Right lobe of liver (tissue), 6 donors: Measurements from ENCODE around the gene SLMAP. TPM values are rescaled to one million over a fixed set of nuclear protein-coding genes. Genes with fewer than 3 reads are reported as not detected.

ENCODE experiments used
- ATAC-seq, 4 donors: fragments of 200-7000 bp; cut with Tn5 transposase; one replicate each; pipeline ENCODE4 v1.9.1; 2020; ENCODE audit warnings: mild to moderate bottlenecking in 4 of 4, moderate library complexity in 4 of 4
- DNase-seq, 3 donors: peaks; one replicate each; pipeline ENCODE4 v3.0.0-alpha.2; 2020
- H3K27ac ChIP-seq, 3 donors: fragments of 200-600 bp; one replicate each; pipeline ENCODE4 v1.8.0; 2022
- H3K27me3 ChIP-seq, 2 donors: fragments of 200-600 bp; one replicate each; pipeline ENCODE4 v1.8.0; 2022
- H3K36me3 ChIP-seq, 4 donors: fragments of 200-600 bp; sonication (generic) in 1 of 4; one replicate each; pipeline versions ENCODE4 v1.5.1 to v1.8.0; 2017 to 2022; ENCODE audit warnings: control low read depth in 1 of 4
- H3K4me1 ChIP-seq, 4 donors: fragments of 200-600 bp; sonication (generic) in 1 of 4; one replicate each; pipeline versions ENCODE4 v1.5.1 to v1.8.0; 2017 to 2022; ENCODE audit warnings: control low read depth in 1 of 4
- H3K4me3 ChIP-seq, 3 donors: fragments of 200-600 bp; one replicate each; pipeline ENCODE4 v1.8.0; 2022
- H3K9me3 ChIP-seq, 4 donors: fragments of 200-600 bp; sonication (generic) in 1 of 4; one replicate each; pipeline versions ENCODE4 v1.5.1 to v1.8.0; 2017 to 2022; ENCODE audit warnings: control low read depth in 1 of 4
- CTCF ChIP-seq, 4 donors: fragments of 200-600 bp in 3 of 4; fragments of 450-650 bp in 1 of 4; IDR thresholded peaks; one replicate each; pipeline versions ENCODE4 v1.5.1 to v1.8.0; 2016 to 2022; ENCODE audit warnings: antibody characterized with exemption in 4 of 4, mild to moderate bottlenecking in 2 of 4
- POLR2A ChIP-seq: fragments of 450-650 bp; IDR thresholded peaks from one replicate; pipeline ENCODE4 v1.6.1; 2017; ENCODE audit warnings: antibody characterized with exemption, mild to moderate bottlenecking
- WGBS: methylation state at CpG from one replicate; pipeline ENCODE4 v1.1.6; 2018; ENCODE audit warnings: low coverage, low lambda C conversion rate; ENCODE audit not compliant: insufficient coverage; ENCODE audit errors: missing lambda C conversion rate; 5-methylcytosine and 5-hydroxymethylcytosine counted together
- intact Hi-C, 2 donors: fragments of 100-400 bp; cut with DNase I; formaldehyde crosslinking; loops; one replicate each; pipeline versions ENCODE4 v1.11.2 to v1.14.1; 2022
- total RNA-seq, 6 experiments: library from RNA; depleted of rRNA in 2 of 6; stranded (reverse); fragments of >200 nt in 2 of 6; fragmentation: NEBNext Ultra II Directional in 3 of 6; extraction: Animal tissue kit (Norgen Biotek cat#: 25700) in 3 of 6; gene quantifications; one replicate each; pipeline versions ENCODE4 v1.1.0 to v1.2.4, GENCODE V29; 2016 to 2023
- donor health status: DM: no; HTN: yes; CAD: no.
- donor health status: DM: no; HTN: no; CAD: no.
- donor health status: DM: no; HTN: no; CAD: no.
- donor health status: DM: no; HTN: yes; CAD: no.
- donor health status: DM: no; HTN: yes; CAD: no.

The SLMAP gene
- total RNA-seq, 6 experiments from 2014 or later, result 21.1 to 34.9 (median 25.1) TPM

- TF ChIP-seq CTCF (IDR thresholded peaks at IDR 0.05), result no peak
- no peak for TF ChIP-seq POLR2A
- Histone ChIP-seq H3K27me3 (no peaks in the 10 kb centered on the region), H3K4me1 (no peaks in the 10 kb centered on the region), H3K4me3 (no peak overlapping the region), H3K36me3 (no peaks in the 10 kb centered on the region), H3K9me3 (no peaks in the 10 kb centered on the region), H3K27ac (peak overlapping the region in 1 of 3 donors; percentile 45)
- intact Hi-C loops, result no loop called here
- DNase-seq, result no peak
- peak; percentile 5 to 53 (median 42) for ATAC-seq
- 68% methylated on average over 12 of the region's 19 CpGs for WGBS
Measured at GRCh38 chr3:57959423-57960173, 203.5 kb downstream of the SLMAP start.

- ATAC-seq (peak in 1 of 4 donors; percentile 5), DNase-seq (no peak)
- TF ChIP-seq POLR2A (no peak), CTCF (IDR thresholded peaks at IDR 0.05) (no peak)
- 33% methylated on average over 1 of the region's 4 CpGs for WGBS
- H3K9me3 ChIP-seq, result no peaks in the 10 kb centered on the region
- no peak overlapping the region for H3K4me3 ChIP-seq
- H3K4me1 ChIP-seq, result no peaks in the 10 kb centered on the region
- intact Hi-C loops, result no loop called here
- H3K27ac ChIP-seq, result peak overlapping the region in 1 of 3 donors; percentile 45
- H3K27me3 ChIP-seq, result no peaks in the 10 kb centered on the region
- no peaks in the 10 kb centered on the region for H3K36me3 ChIP-seq
Measured at GRCh38 chr3:57960174-57960505, 204.0 kb downstream of the SLMAP start.

GRCh38 chr3:57961177-57961827, 205.2 kb downstream of the SLMAP start:
- H3K4me1 ChIP-seq, result no peaks in the 10 kb centered on the region
- no peak for ATAC-seq
- H3K4me3 ChIP-seq, result no peak overlapping the region
- no peak for TF ChIP-seq POLR2A
- TF ChIP-seq CTCF (IDR thresholded peaks at IDR 0.05), result no peak
- H3K9me3 ChIP-seq, result no peaks in the 10 kb centered on the region
- no peaks in the 10 kb centered on the region for H3K36me3 ChIP-seq
- DNase-seq, result no peak
- H3K27ac ChIP-seq, result no peak overlapping the region
- H3K27me3 ChIP-seq, result no peaks in the 10 kb centered on the region
- WGBS, result 51% methylated on average over 10 of the region's 21 CpGs
- intact Hi-C loops, result no loop called here

GRCh38 chr3:57961828-57962447, 205.8 kb downstream of the SLMAP start:
- Histone ChIP-seq H3K4me3 (no peak overlapping the region), H3K27ac (no peak overlapping the region), H3K27me3 (no peaks in the 10 kb centered on the region), H3K9me3 (no peaks in the 10 kb centered on the region), H3K4me1 (no peaks in the 10 kb centered on the region), H3K36me3 (no peaks in the 10 kb centered on the region)
- TF ChIP-seq POLR2A (no peak), CTCF (IDR thresholded peaks at IDR 0.05) (peak in 2 of 4 donors; percentile 15 to 37)
- intact Hi-C loops, result no loop called here
- 53% methylated on average over 3 of the region's 5 CpGs for WGBS
- no peak for DNase-seq
- ATAC-seq, result peak in 2 of 4 donors; percentile 13 to 45
